ENCODE measurements around the gene ABCB8.

GRCh38 chr7:150997075-150997511 is 31.2 kb upstream of the ABCB8 start:
- TF ChIP-seq HOXD13 (CRISPR knock-in tag; IDR thresholded peaks at IDR 0.05; ENCODE audit: borderline replicate concordance): no peak
- TF ChIP-seq KLF1 (tag by site-specific recombination; IDR thresholded peaks at IDR 0.05): no peak
- no peak for TF ChIP-seq ZNF561 (tag by site-specific recombination; IDR thresholded peaks at IDR 0.05; ENCODE audit: borderline replicate concordance)
- no peak for TF ChIP-seq ZNF175 (tag by site-specific recombination; IDR thresholded peaks at IDR 0.05)
- TF ChIP-seq SETDB1 (IDR thresholded peaks at IDR 0.05; ENCODE audit: insufficient read length, low read length): no peak
- no peak for TF ChIP-seq ZNF639 (tag by site-specific recombination; IDR thresholded peaks at IDR 0.05)
- no peak for TF ChIP-seq ZBTB44 (tag by site-specific recombination; IDR thresholded peaks at IDR 0.05)
- no peak for TF ChIP-seq CTCF (tag by site-specific recombination; IDR thresholded peaks at IDR 0.05)
- no peak for TF ChIP-seq REST (tag by site-specific recombination; IDR thresholded peaks at IDR 0.05)
- no peak for TF ChIP-seq MYNN (tag by site-specific recombination; IDR thresholded peaks at IDR 0.05; ENCODE audit: borderline replicate concordance)
- no peak for TF ChIP-seq KLF16 (tag by site-specific recombination; IDR thresholded peaks at IDR 0.05)
- TF ChIP-seq ZNF362 (tag by site-specific recombination; IDR thresholded peaks at IDR 0.05): no peak

Measured in HEK293 (cell line).